T-cell (primary cell): Measurements from ENCODE around the gene CYP46A1. TPM values are rescaled to one million over a fixed set of nuclear protein-coding genes. Genes with fewer than 3 reads are reported as not detected.

ENCODE experiments used
- ATAC-seq, 4 experiments: fragments of 200-7000 bp in 3 of 4; fragments of 150-1000 bp in 1 of 4; cut with Tn5 transposase; replicated peaks in 1 of 4; 1 replicate in 3 of 4; 2 replicates in 1 of 4; pipeline ENCODE4 v1.10.0; 2021; ENCODE audit warnings: moderate library complexity in 3 of 4, mild to moderate bottlenecking in 2 of 4, moderate number of reproducible peaks in 1 of 4
- CTCF ChIA-PET, 2 donors: fragments of 300-600 bp; sonication (Branson Sonifier 250); formaldehyde crosslinking; loops; one replicate each; lab custom pipeline; 2022; ENCODE audit warnings: antibody characterized with exemption in 2 of 2; lab: Charles Lee
- POLR2A ChIA-PET, 2 donors: fragments of 300-600 bp; sonication (Branson Sonifier 250); formaldehyde crosslinking; loops; one replicate each; lab custom pipeline; 2022; ENCODE audit warnings: antibody characterized with exemption in 2 of 2; lab: Charles Lee
- DNase-seq, 35 experiments: peaks; one replicate each; pipeline versions ENCODE4 v3.0.0 to v3.0.0-alpha.2; 2013 to 2023
- H3K27ac ChIP-seq: one replicate; pipeline ENCODE4 v1.5.1; 2013; ENCODE audit warnings: low read length
- H3K27me3 ChIP-seq, 2 experiments: replicated peaks in 1 of 2; 1 replicate in 1 of 2; 2 replicates in 1 of 2; pipeline versions ENCODE4 v1.6.1 to v1.7.0; 2013; ENCODE audit warnings: low read length in 1 of 2, mixed read lengths in 1 of 2; ENCODE audit not compliant: control insufficient read depth in 2 of 2, insufficient read depth in 2 of 2; ENCODE audit errors: extremely low read depth in 1 of 2
- H3K36me3 ChIP-seq, 2 donors: 1 replicate in 1 of 2; 2 replicates in 1 of 2; pipeline versions ENCODE4 v1.6.1 to v1.7.0; 2013; ENCODE audit warnings: low read length in 1 of 2; ENCODE audit not compliant: control insufficient read depth in 2 of 2, insufficient read depth in 1 of 2; ENCODE audit errors: extremely low read depth in 1 of 2
- H3K4me1 ChIP-seq, 2 experiments: 1 replicate in 1 of 2; 2 replicates in 1 of 2; pipeline versions ENCODE4 v1.6.1 to v1.7.0; 2013; ENCODE audit warnings: low read length in 2 of 2, mixed read lengths in 1 of 2; ENCODE audit not compliant: insufficient read depth in 2 of 2, control insufficient read depth in 1 of 2; ENCODE audit errors: extremely low read depth in 1 of 2
- H3K4me3 ChIP-seq, 2 donors: 1 replicate in 1 of 2; 2 replicates in 1 of 2; pipeline versions ENCODE4 v1.5.1 to v1.7.0; 2013; ENCODE audit warnings: mild to moderate bottlenecking in 2 of 2, low read length in 1 of 2, moderate library complexity in 1 of 2; ENCODE audit not compliant: control insufficient read depth in 1 of 2; ENCODE audit errors: extremely low read depth in 1 of 2
- H3K9me3 ChIP-seq: 2 replicates; pipeline ENCODE4 v1.7.0; 2013
- H3K27ac Mint-ChIP-seq, 2 donors: one replicate each; pipeline ENCODE4 v1.8.0; 2020 to 2021; ENCODE audit warnings: mild to moderate bottlenecking in 2 of 2, mixed read lengths in 2 of 2
- H3K27me3 Mint-ChIP-seq, 2 donors: one replicate each; pipeline ENCODE4 v1.8.0; 2021 to 2022; ENCODE audit warnings: mixed read lengths in 2 of 2
- H3K36me3 Mint-ChIP-seq: one replicate; pipeline ENCODE4 v1.8.0; 2021; ENCODE audit warnings: mixed read lengths
- H3K4me1 Mint-ChIP-seq, 3 donors: one replicate each; pipeline ENCODE4 v1.8.0; 2020 to 2022; ENCODE audit warnings: mixed read lengths in 3 of 3, mild to moderate bottlenecking in 1 of 3
- H3K4me3 Mint-ChIP-seq, 3 donors: one replicate each; pipeline ENCODE4 v1.8.0; 2020 to 2022; ENCODE audit warnings: mild to moderate bottlenecking in 3 of 3, mixed read lengths in 3 of 3, moderate library complexity in 3 of 3
- H3K9me3 Mint-ChIP-seq, 3 donors: one replicate each; pipeline ENCODE4 v1.8.0; 2020 to 2022; ENCODE audit warnings: mixed read lengths in 3 of 3
- WGBS: methylation state at CpG from one replicate; pipeline ENCODE4 v1.1.5; 2013; ENCODE audit warnings: missing lambda C conversion rate; ENCODE audit not compliant: insufficient coverage; 5-methylcytosine and 5-hydroxymethylcytosine counted together
- total RNA-seq, 35 experiments: library from RNA in 6 of 35; stranded (reverse) in 6 of 35; fragments of 120-200 nt in 1 of 35; gene quantifications; one replicate each; pipeline versions ENCODE4 v1.2.1 to v1.2.4 and lab custom pipeline; 2013 to 2026

Gene CYP46A1
- total RNA-seq, 5 donors from 2014 or later (not counting 1 experiment from before 2014, with no cell fraction given), result 0.10 to 0.51 (median 0.39) TPM

GRCh38 chr14:99755629-99756603 lies 71.8 kb downstream of the CYP46A1 start:
- peaks cover 7 to 18% (median 12%) of the 10 kb centered on the region in 3 donors for H3K4me1 Mint-ChIP-seq

GRCh38 chr14:99756796-99757195 lies 72.7 kb downstream of the CYP46A1 start:
- DNase-seq, result no peak
- POLR2A ChIA-PET, result no interaction called here
- Mint-ChIP-seq H3K9me3 (no peaks in the 10 kb centered on the region), H3K36me3 (no peaks in the 10 kb centered on the region), H3K27ac (no peak overlapping the region), H3K4me3 (no peak overlapping the region), H3K4me1 (peaks cover 7 to 16% (median 12%) of the 10 kb centered on the region in 3 donors), H3K27me3 (peaks cover 28 to 45% of the 10 kb centered on the region in 2 donors)
- H3K27me3 ChIP-seq, result peaks cover 0 to 65% of the 10 kb centered on the region in 2 experiments
- no peak overlapping the region for H3K4me3 ChIP-seq
- ATAC-seq, result no peak
- H3K36me3 ChIP-seq, result no peaks in the 10 kb centered on the region
- 91% methylated on average over 20 of the region's 21 CpGs for WGBS
- peaks cover 0 to 11% of the 10 kb centered on the region in 2 experiments for H3K4me1 ChIP-seq
- H3K27ac ChIP-seq, result no peak overlapping the region
- CTCF ChIA-PET, result no interaction called here
- no peaks in the 10 kb centered on the region for H3K9me3 ChIP-seq

More at GRCh38 chr14:99755629-99756603, 71.8 kb downstream of the CYP46A1 start:
- ATAC-seq (no peak), DNase-seq (no peak)
- peaks cover 36 to 54% of the 10 kb centered on the region in 2 donors for H3K27me3 Mint-ChIP-seq
- H3K9me3 ChIP-seq, result no peaks in the 10 kb centered on the region
- H3K27ac ChIP-seq, result no peak overlapping the region
- H3K27me3 ChIP-seq, result peaks cover 0 to 74% of the 10 kb centered on the region in 2 experiments
- no peak overlapping the region for H3K4me3 ChIP-seq
- ChIA-PET POLR2A (no interaction called here), CTCF (no interaction called here)
- no peaks in the 10 kb centered on the region for H3K9me3 Mint-ChIP-seq
- H3K36me3 Mint-ChIP-seq, result no peaks in the 10 kb centered on the region
- no peaks in the 10 kb centered on the region for H3K36me3 ChIP-seq
- WGBS, result 73% methylated on average over 12 of the region's 21 CpGs
- H3K4me1 ChIP-seq, result peaks cover 0 to 11% of the 10 kb centered on the region in 2 experiments
- H3K27ac Mint-ChIP-seq, result no peak overlapping the region
- no peak overlapping the region for H3K4me3 Mint-ChIP-seq

GRCh38 chr14:99757331-99758070 lies 73.4 kb downstream of the CYP46A1 start:
- no peaks in the 10 kb centered on the region for H3K36me3 ChIP-seq
- Mint-ChIP-seq H3K4me1 (peaks cover 7 to 11% (median 9%) of the 10 kb centered on the region in 3 donors), H3K27me3 (peaks cover 22 to 38% of the 10 kb centered on the region in 2 donors), H3K36me3 (no peaks in the 10 kb centered on the region), H3K27ac (no peak overlapping the region), H3K4me3 (no peak overlapping the region), H3K9me3 (no peaks in the 10 kb centered on the region)
- DNase-seq (no peak), ATAC-seq (no peak)
- 83% methylated on average over 4 of the region's 12 CpGs for WGBS
- H3K4me3 ChIP-seq, result no peak overlapping the region
- H3K4me1 ChIP-seq, result peaks cover 0 to 9% of the 10 kb centered on the region in 2 experiments
- POLR2A ChIA-PET, result no interaction called here
- no peaks in the 10 kb centered on the region for H3K9me3 ChIP-seq
- peaks cover 0 to 58% of the 10 kb centered on the region in 2 experiments for H3K27me3 ChIP-seq
- H3K27ac ChIP-seq, result no peak overlapping the region
- CTCF ChIA-PET, result no interaction called here

- H3K36me3 ChIP-seq, result no peaks in the 10 kb centered on the region
- POLR2A ChIA-PET, result no interaction called here
- H3K27me3 Mint-ChIP-seq, result peaks cover 21 to 32% of the 10 kb centered on the region in 2 donors
- H3K27me3 ChIP-seq, result peaks cover 0 to 51% of the 10 kb centered on the region in 2 experiments
- CTCF ChIA-PET, result no interaction called here
- peaks cover 5 to 7% (median 5%) of the 10 kb centered on the region in 3 donors for H3K4me1 Mint-ChIP-seq
- DNase-seq, result no peak
- H3K4me3 ChIP-seq, result no peak overlapping the region
- WGBS, result 74% methylated on average over 7 of the region's 11 CpGs
- no peaks in the 10 kb centered on the region for H3K9me3 Mint-ChIP-seq
- no peak overlapping the region for H3K4me3 Mint-ChIP-seq
- no peak overlapping the region for H3K27ac ChIP-seq
- no peaks in the 10 kb centered on the region for H3K36me3 Mint-ChIP-seq
- no peak overlapping the region for H3K27ac Mint-ChIP-seq
- H3K9me3 ChIP-seq, result no peaks in the 10 kb centered on the region
- H3K4me1 ChIP-seq, result peaks cover 0 to 2% of the 10 kb centered on the region in 2 experiments
- ATAC-seq, result no peak
Observed at GRCh38 chr14:99758121-99758821, 74.2 kb downstream of the CYP46A1 start.

GRCh38 chr14:99758872-99759545 lies 74.9 kb downstream of the CYP46A1 start:
- Mint-ChIP-seq H3K27me3 (peaks cover 13 to 27% of the 10 kb centered on the region in 2 donors), H3K9me3 (no peaks in the 10 kb centered on the region), H3K4me3 (no peak overlapping the region), H3K27ac (no peak overlapping the region), H3K4me1 (peaks cover 0 to 2% (median 0%) of the 10 kb centered on the region in 3 donors), H3K36me3 (no peaks in the 10 kb centered on the region)
- no peak overlapping the region for H3K27ac ChIP-seq
- no peaks in the 10 kb centered on the region for H3K36me3 ChIP-seq
- ChIA-PET POLR2A (no interaction called here), CTCF (no interaction called here)
- no peaks in the 10 kb centered on the region for H3K4me1 ChIP-seq
- H3K9me3 ChIP-seq, result no peaks in the 10 kb centered on the region
- DNase-seq (no peak), ATAC-seq (no peak)
- WGBS, result 75% methylated on average over 7 of the region's 7 CpGs
- no peak overlapping the region for H3K4me3 ChIP-seq
- H3K27me3 ChIP-seq, result peaks cover 0 to 48% of the 10 kb centered on the region in 2 experiments
